Mesenchymal stem cell (in vitro differentiated cells and primary cell): ENCODE results near the gene TAS1R1. TPM values are rescaled to one million over a fixed set of nuclear protein-coding genes. Genes with fewer than 3 reads are reported as not detected.

Experiments
- DNase-seq: peaks from one replicate; pipeline ENCODE4 v3.0.0-alpha.2; 2013
- H2AFZ ChIP-seq: one replicate; pipeline ENCODE4 v1.6.1; 2013; ENCODE audit warnings: low read depth, mild to moderate bottlenecking, control low read depth, inconsistent platforms, low read length, moderate library complexity
- H2AK5ac ChIP-seq: 2 replicates; pipeline ENCODE4 v1.6.1; 2013; ENCODE audit warnings: low read length, moderate library complexity, mild to moderate bottlenecking, inconsistent platforms; ENCODE audit not compliant: severe bottlenecking
- H2BK120ac ChIP-seq: one replicate; pipeline ENCODE4 v1.6.1; 2013; ENCODE audit warnings: low read depth, mild to moderate bottlenecking, inconsistent platforms, low read length, moderate library complexity
- H2BK12ac ChIP-seq, 2 experiments: one replicate each; pipeline ENCODE4 v1.6.1; 2013; ENCODE audit warnings: inconsistent platforms in 2 of 2, low read length in 2 of 2, mild to moderate bottlenecking in 2 of 2, moderate library complexity in 2 of 2, control low read depth in 1 of 2
- H2BK15ac ChIP-seq: one replicate; pipeline ENCODE4 v1.6.1; 2013; ENCODE audit warnings: mild to moderate bottlenecking, low read depth, inconsistent platforms; ENCODE audit not compliant: poor library complexity, severe bottlenecking
- H2BK5ac ChIP-seq: 2 replicates; pipeline ENCODE4 v1.6.1; 2013; ENCODE audit warnings: low read depth, mild to moderate bottlenecking, low read length, control low read depth, inconsistent platforms; ENCODE audit not compliant: poor library complexity, severe bottlenecking
- H3K14ac ChIP-seq, 2 experiments: one replicate each; pipeline ENCODE4 v1.6.1; 2013; ENCODE audit warnings: inconsistent platforms in 2 of 2, low read length in 2 of 2, control low read depth in 1 of 2, mild to moderate bottlenecking in 1 of 2, moderate library complexity in 1 of 2
- H3K18ac ChIP-seq, 2 experiments: one replicate each; pipeline ENCODE4 v1.6.1; 2013; ENCODE audit warnings: inconsistent platforms in 2 of 2, low read length in 2 of 2, control low read depth in 1 of 2, low read depth in 1 of 2, mild to moderate bottlenecking in 1 of 2
- H3K23ac ChIP-seq, 2 experiments: one replicate each; pipeline ENCODE4 v1.6.1; 2013; ENCODE audit warnings: inconsistent platforms in 2 of 2, low read length in 2 of 2, mild to moderate bottlenecking in 2 of 2, moderate library complexity in 2 of 2, control low read depth in 1 of 2
- H3K27ac ChIP-seq: 2 replicates; pipeline ENCODE4 v1.5.1; 2013; ENCODE audit warnings: mild to moderate bottlenecking, moderate library complexity, low read length, control low read depth, inconsistent platforms; ENCODE audit not compliant: poor library complexity, severe bottlenecking
- H3K27me3 ChIP-seq, 2 experiments: 2 replicates each; pipeline versions ENCODE4 v1.6.1 to v1.7.0; 2013; ENCODE audit warnings: low read length in 2 of 2, mild to moderate bottlenecking in 2 of 2, moderate library complexity in 2 of 2, control low read depth in 1 of 2, inconsistent platforms in 1 of 2; ENCODE audit not compliant: control insufficient read depth in 1 of 2, insufficient read depth in 1 of 2
- H3K36me3 ChIP-seq, 2 experiments: 2 replicates each; pipeline versions ENCODE4 v1.6.1 to v1.7.0; 2013; ENCODE audit warnings: low read length in 2 of 2, control low read depth in 1 of 2, inconsistent platforms in 1 of 2, low read depth in 1 of 2, mild to moderate bottlenecking in 1 of 2; ENCODE audit not compliant: insufficient read depth in 2 of 2, control insufficient read depth in 1 of 2
- H3K4ac ChIP-seq, 2 experiments: one replicate each; pipeline ENCODE4 v1.6.1; 2013; ENCODE audit warnings: inconsistent platforms in 2 of 2, low read length in 2 of 2, mild to moderate bottlenecking in 2 of 2, moderate library complexity in 2 of 2, control low read depth in 1 of 2, low read depth in 1 of 2
- H3K4me1 ChIP-seq: 2 replicates; pipeline ENCODE4 v1.6.1; 2013; ENCODE audit warnings: low read depth, low read length, control low read depth; ENCODE audit not compliant: control insufficient read depth, insufficient read depth
- H3K4me2 ChIP-seq: 2 replicates; pipeline ENCODE4 v1.6.1; 2013; ENCODE audit warnings: low read length, mild to moderate bottlenecking, inconsistent platforms; ENCODE audit not compliant: poor library complexity, severe bottlenecking
- H3K4me3 ChIP-seq, 2 experiments: 2 replicates each; pipeline versions ENCODE4 v1.5.1 to v1.7.0; 2013; ENCODE audit warnings: low read length in 2 of 2, mild to moderate bottlenecking in 2 of 2, control low read depth in 1 of 2, low read depth in 1 of 2; ENCODE audit not compliant: insufficient read depth in 1 of 2
- H3K79me1 ChIP-seq: replicated peaks from 2 replicates; pipeline ENCODE4 v1.6.1; 2013; ENCODE audit warnings: mild to moderate bottlenecking, control low read depth, low read length, inconsistent platforms; ENCODE audit not compliant: poor library complexity, severe bottlenecking
- H3K9ac ChIP-seq: 2 replicates; pipeline ENCODE4 v1.7.0; 2013; ENCODE audit warnings: mild to moderate bottlenecking, low read length, moderate library complexity
- H3K9me3 ChIP-seq: 2 replicates; pipeline ENCODE4 v1.7.0; 2013; ENCODE audit warnings: mild to moderate bottlenecking, low read length; ENCODE audit not compliant: control insufficient read depth
- H4K8ac ChIP-seq: one replicate; pipeline ENCODE4 v1.6.1; 2013; ENCODE audit warnings: inconsistent platforms, mild to moderate bottlenecking, low read length, moderate library complexity
- H4K91ac ChIP-seq: one replicate; pipeline ENCODE4 v1.6.1; 2013; ENCODE audit warnings: mild to moderate bottlenecking, low read length, inconsistent platforms
- WGBS: methylation state at CpG from one replicate; pipeline ENCODE4 v1.1.7; 2013; ENCODE audit warnings: mixed read lengths; 5-methylcytosine and 5-hydroxymethylcytosine counted together
- small RNA-seq: library from polyadenylated mRNA; stranded (forward); fragments of <200 nt; extraction: miRNeasy Mini kit (QIAGEN cat#:217004); gene quantifications from one replicate; pipeline ENCODE3, GENCODE V24; 2013; ENCODE audit warnings: low read depth

Gene TAS1R1

GRCh38 chr1:6627031-6627430, 71.9 kb downstream of the TAS1R1 start:
- no peak overlapping the region for H2AK5ac ChIP-seq
- no peak overlapping the region for H4K91ac ChIP-seq
- no peak overlapping the region for H3K9ac ChIP-seq
- H2AFZ ChIP-seq, result no peak overlapping the region
- H3K4me2 ChIP-seq, result no peak overlapping the region
- H3K27ac ChIP-seq, result no peak overlapping the region
- no peak for DNase-seq
- no peak overlapping the region for H4K8ac ChIP-seq
- peaks cover 62 to 68% of the 10 kb centered on the region in 2 experiments for H3K36me3 ChIP-seq
- no peak overlapping the region for H3K18ac ChIP-seq
- no peak overlapping the region for H2BK5ac ChIP-seq
- H3K4me3 ChIP-seq, result no peak overlapping the region
- no peak overlapping the region for H2BK12ac ChIP-seq
- H3K4me1 ChIP-seq, result peaks cover 10% of the 10 kb centered on the region
- H3K4ac ChIP-seq, result no peak overlapping the region
- 95% methylated on average over 9 of the region's 9 CpGs for WGBS
- no peak overlapping the region for H2BK120ac ChIP-seq
- H3K23ac ChIP-seq, result peak overlapping the region in 1 of 2 experiments; percentile 23
- H3K9me3 ChIP-seq, result no peaks in the 10 kb centered on the region
- no peak overlapping the region for H2BK15ac ChIP-seq
- H3K27me3 ChIP-seq, result no peaks in the 10 kb centered on the region
- peaks cover 42% of the 10 kb centered on the region for H3K79me1 ChIP-seq
- H3K14ac ChIP-seq, result no peak overlapping the region

- no peak overlapping the region for H2BK15ac ChIP-seq
- peaks cover 10% of the 10 kb centered on the region for H3K4me1 ChIP-seq
- no peak overlapping the region for H3K4me2 ChIP-seq
- H3K79me1 ChIP-seq, result peaks cover 40% of the 10 kb centered on the region
- H3K36me3 ChIP-seq, result peaks cover 62 to 68% of the 10 kb centered on the region in 2 experiments
- no peak overlapping the region for H3K14ac ChIP-seq
- H2BK12ac ChIP-seq, result no peak overlapping the region
- H3K4me3 ChIP-seq, result peak overlapping the region in 1 of 2 experiments; percentile 14
- no peak overlapping the region for H2BK5ac ChIP-seq
- H4K8ac ChIP-seq, result no peak overlapping the region
- H3K18ac ChIP-seq, result no peak overlapping the region
- H2BK120ac ChIP-seq, result no peak overlapping the region
- H3K9me3 ChIP-seq, result no peaks in the 10 kb centered on the region
- no peak overlapping the region for H2AFZ ChIP-seq
- no peak overlapping the region for H3K9ac ChIP-seq
- DNase-seq, result no peak
- H3K4ac ChIP-seq, result no peak overlapping the region
- H4K91ac ChIP-seq, result peak overlapping the region; percentile 43
- no peaks in the 10 kb centered on the region for H3K27me3 ChIP-seq
- no peak overlapping the region for H2AK5ac ChIP-seq
- 97% methylated on average over 21 of the region's 21 CpGs for WGBS
- H3K23ac ChIP-seq, result peak overlapping the region in 1 of 2 experiments; percentile 14
- H3K27ac ChIP-seq, result no peak overlapping the region
These were observed 72.9 kb downstream of the TAS1R1 start for GRCh38 chr1:6627841-6628545.

- no peak overlapping the region for H4K8ac ChIP-seq
- H3K4me3 ChIP-seq, result no peak overlapping the region
- no peak overlapping the region for H2BK120ac ChIP-seq
- H4K91ac ChIP-seq, result no peak overlapping the region
- no peak overlapping the region for H3K4ac ChIP-seq
- no peak overlapping the region for H2BK15ac ChIP-seq
- H3K4me2 ChIP-seq, result no peak overlapping the region
- no peaks in the 10 kb centered on the region for H3K9me3 ChIP-seq
- no peak overlapping the region for H3K9ac ChIP-seq
- WGBS, result 89% methylated on average over 11 of the region's 12 CpGs
- H2AK5ac ChIP-seq, result no peak overlapping the region
- peaks cover 65 to 69% of the 10 kb centered on the region in 2 experiments for H3K36me3 ChIP-seq
- H3K18ac ChIP-seq, result no peak overlapping the region
- H2BK5ac ChIP-seq, result no peak overlapping the region
- no peak overlapping the region for H2BK12ac ChIP-seq
- H3K27ac ChIP-seq, result no peak overlapping the region
- H3K27me3 ChIP-seq, result no peaks in the 10 kb centered on the region
- peaks cover 10% of the 10 kb centered on the region for H3K4me1 ChIP-seq
- DNase-seq, result no peak
- H3K79me1 ChIP-seq, result peaks cover 36% of the 10 kb centered on the region
- H3K14ac ChIP-seq, result no peak overlapping the region
- H3K23ac ChIP-seq, result no peak overlapping the region
- no peak overlapping the region for H2AFZ ChIP-seq
These were observed 73.9 kb downstream of the TAS1R1 start for GRCh38 chr1:6628971-6629479.

Small RNA genes within 50 kb of the gene (small RNA-seq; reads per million reads assigned to genes)
- gene RNU6-731P, result not detected
